ENCODE data around the gene MMP20. TPM values are rescaled to one million over a fixed set of nuclear protein-coding genes. Genes with fewer than 3 reads are reported as not detected.

The MMP20 gene
- total and polyA plus RNA-seq, 2 donors from 2014 or later, result not detected

DNA sequence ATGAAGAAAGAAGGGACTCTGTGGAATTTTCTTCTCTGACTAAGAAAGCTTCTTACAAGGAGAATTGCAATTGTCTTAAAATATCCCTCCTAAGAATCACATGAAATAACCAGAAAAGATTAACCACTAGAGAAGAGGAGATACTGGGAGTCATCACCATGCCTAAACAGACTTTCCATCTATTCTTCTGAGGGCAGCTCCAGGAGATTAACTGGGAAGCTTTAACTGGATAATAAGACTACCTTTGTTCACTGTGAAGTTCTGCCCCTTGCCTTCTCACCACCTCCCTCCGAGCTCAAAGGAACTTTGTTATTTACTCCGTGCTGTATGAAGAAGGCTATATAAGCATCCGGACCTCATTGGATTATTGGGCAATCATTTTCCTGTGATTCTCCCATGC is 70.0 kb downstream of the MMP20 start:
- FAIRE-seq (no peak), DNase-seq (no peak)
- no peaks in the 10 kb centered on the region for H3K27me3 ChIP-seq (ENCODE audit: control insufficient read depth, insufficient read depth, low read length)
- H3K27ac ChIP-seq (ENCODE audit: low read depth in 2 of 2, low read length in 2 of 2), result no peak overlapping the region
- no peak overlapping the region for H3K4me3 ChIP-seq (ENCODE audit: low read length in 3 of 3)
- intact Hi-C loops (cut with DNase I), result no loop called here
- TF ChIP-seq, protein P1, sequence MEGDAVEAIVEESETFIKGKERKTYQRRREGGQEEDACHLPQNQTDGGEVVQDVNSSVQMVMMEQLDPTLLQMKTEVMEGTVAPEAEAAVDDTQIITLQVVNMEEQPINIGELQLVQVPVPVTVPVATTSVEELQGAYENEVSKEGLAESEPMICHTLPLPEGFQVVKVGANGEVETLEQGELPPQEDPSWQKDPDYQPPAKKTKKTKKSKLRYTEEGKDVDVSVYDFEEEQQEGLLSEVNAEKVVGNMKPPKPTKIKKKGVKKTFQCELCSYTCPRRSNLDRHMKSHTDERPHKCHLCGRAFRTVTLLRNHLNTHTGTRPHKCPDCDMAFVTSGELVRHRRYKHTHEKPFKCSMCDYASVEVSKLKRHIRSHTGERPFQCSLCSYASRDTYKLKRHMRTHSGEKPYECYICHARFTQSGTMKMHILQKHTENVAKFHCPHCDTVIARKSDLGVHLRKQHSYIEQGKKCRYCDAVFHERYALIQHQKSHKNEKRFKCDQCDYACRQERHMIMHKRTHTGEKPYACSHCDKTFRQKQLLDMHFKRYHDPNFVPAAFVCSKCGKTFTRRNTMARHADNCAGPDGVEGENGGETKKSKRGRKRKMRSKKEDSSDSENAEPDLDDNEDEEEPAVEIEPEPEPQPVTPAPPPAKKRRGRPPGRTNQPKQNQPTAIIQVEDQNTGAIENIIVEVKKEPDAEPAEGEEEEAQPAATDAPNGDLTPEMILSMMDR (IDR thresholded peaks at IDR 0.05; ENCODE audit: borderline replicate concordance, extremely low read depth, insufficient read depth), result no peak
- H3K9ac ChIP-seq (ENCODE audit: low read length in 3 of 3), result no peak overlapping the region
- H3K9me3 ChIP-seq (ENCODE audit: control insufficient read depth in 2 of 3, insufficient read depth in 1 of 3, low read length in 3 of 3), result no peaks in the 10 kb centered on the region
- no peaks in the 10 kb centered on the region for H3K36me3 ChIP-seq (ENCODE audit: control insufficient read depth in 2 of 3, insufficient read depth in 3 of 3, low read length in 3 of 3)
- H3K4me1 ChIP-seq (ENCODE audit: control insufficient read depth in 2 of 3, insufficient read depth in 2 of 3, low read depth in 1 of 3, low read length in 3 of 3), result peaks cover 0 to 3% (median 0%) of the 10 kb centered on the region in 3 donors

DNA sequence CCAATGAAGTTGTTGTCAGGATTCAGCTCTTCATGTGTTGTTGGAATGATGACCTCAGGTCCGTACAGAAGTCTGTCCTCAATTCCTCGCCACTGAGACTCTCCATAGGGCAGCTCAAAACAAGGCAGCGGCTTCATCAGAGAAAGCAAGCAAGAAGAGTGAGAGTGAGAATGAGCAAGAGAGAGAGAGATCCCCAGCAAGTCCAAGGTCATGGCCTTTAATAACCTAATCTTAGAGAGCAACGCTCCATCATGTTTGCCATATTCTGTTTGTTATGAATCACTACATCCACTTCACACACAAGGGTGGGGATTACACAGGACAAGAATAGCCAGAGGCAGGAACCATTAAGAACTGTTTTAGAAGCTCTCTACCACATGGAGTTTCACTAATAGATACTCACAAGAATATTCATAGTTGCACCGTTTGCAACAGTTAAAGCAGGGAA is 71.3 kb downstream of the MMP20 start:
- no peak overlapping the region for H3K4me3 ChIP-seq (ENCODE audit: low read length in 3 of 3)
- FAIRE-seq (no peak), DNase-seq (no peak)
- no peaks in the 10 kb centered on the region for H3K9me3 ChIP-seq (ENCODE audit: control insufficient read depth in 2 of 3, insufficient read depth in 1 of 3, low read length in 3 of 3)
- no peaks in the 10 kb centered on the region for H3K27me3 ChIP-seq (ENCODE audit: control insufficient read depth, insufficient read depth, low read length)
- H3K36me3 ChIP-seq (ENCODE audit: control insufficient read depth in 2 of 3, insufficient read depth in 3 of 3, low read length in 3 of 3), result no peaks in the 10 kb centered on the region
- H3K4me1 ChIP-seq (ENCODE audit: control insufficient read depth in 2 of 3, insufficient read depth in 2 of 3, low read depth in 1 of 3, low read length in 3 of 3), result no peaks in the 10 kb centered on the region
- TF ChIP-seq, protein P1 (IDR thresholded peaks at IDR 0.05; ENCODE audit: borderline replicate concordance, extremely low read depth, insufficient read depth), result no peak
- intact Hi-C loops (cut with DNase I), result no loop called here
- H3K9ac ChIP-seq (ENCODE audit: low read length in 3 of 3), result no peak overlapping the region
- no peak overlapping the region for H3K27ac ChIP-seq (ENCODE audit: low read depth in 2 of 2, low read length in 2 of 2)

DNA sequence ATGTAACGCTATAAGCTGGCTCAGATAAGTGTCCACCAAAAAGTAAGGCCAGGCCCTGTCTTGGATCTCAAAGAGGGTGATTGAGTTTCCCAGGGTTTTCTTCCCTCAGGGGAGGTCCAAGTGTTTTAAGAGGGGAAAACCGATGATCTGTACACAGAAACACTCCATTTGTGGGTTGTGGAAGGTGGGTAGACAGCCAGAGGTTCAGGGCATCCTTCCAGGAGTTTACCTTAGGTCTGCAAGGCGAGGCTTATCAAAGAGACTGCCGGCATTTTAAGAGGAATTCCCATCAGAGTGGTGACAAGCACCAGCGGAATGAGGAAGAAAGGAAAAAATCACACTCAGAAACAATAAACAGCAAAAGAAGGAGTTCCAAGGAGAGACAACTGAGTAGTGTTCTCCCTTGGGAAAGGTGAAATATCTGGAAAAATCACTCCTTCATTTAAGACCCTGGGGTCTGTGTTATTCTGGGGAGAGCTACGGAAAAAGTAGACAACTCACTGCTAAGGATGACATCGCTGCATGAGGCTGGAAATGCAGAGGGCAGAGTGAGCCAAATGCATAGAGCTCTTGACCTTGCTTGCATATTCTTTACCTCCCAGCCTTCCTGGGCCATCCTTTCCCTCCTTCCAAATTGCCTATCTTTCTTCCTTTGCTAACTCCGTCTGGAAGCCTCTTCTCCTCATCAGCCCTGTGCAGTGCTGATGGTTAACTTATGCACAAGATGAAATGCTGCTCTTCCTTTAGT is 72.5 kb downstream of the MMP20 start:
- DNase-seq, result no peak
- no peak overlapping the region for H3K4me3 ChIP-seq (ENCODE audit: low read length in 3 of 3)
- no peaks in the 10 kb centered on the region for H3K4me1 ChIP-seq (ENCODE audit: control insufficient read depth in 2 of 3, insufficient read depth in 2 of 3, low read depth in 1 of 3, low read length in 3 of 3)
- no peak overlapping the region for H3K9ac ChIP-seq (ENCODE audit: low read length in 3 of 3)
- FAIRE-seq, result no peak
- H3K27me3 ChIP-seq (ENCODE audit: control insufficient read depth, insufficient read depth, low read length), result no peaks in the 10 kb centered on the region
- TF ChIP-seq, protein P1 (IDR thresholded peaks at IDR 0.05; ENCODE audit: borderline replicate concordance, extremely low read depth, insufficient read depth), result no peak
- H3K36me3 ChIP-seq (ENCODE audit: control insufficient read depth in 2 of 3, insufficient read depth in 3 of 3, low read length in 3 of 3), result no peaks in the 10 kb centered on the region
- H3K27ac ChIP-seq (ENCODE audit: low read depth in 2 of 2, low read length in 2 of 2), result no peak overlapping the region
- H3K9me3 ChIP-seq (ENCODE audit: control insufficient read depth in 2 of 3, insufficient read depth in 1 of 3, low read length in 3 of 3), result no peaks in the 10 kb centered on the region
- intact Hi-C loops (cut with DNase I), result no loop called here

Measured in kidney (tissue), 14 donors.